ENCODE data around the gene FOXL2NB. TPM values are rescaled to one million over a fixed set of nuclear protein-coding genes. Genes with fewer than 3 reads are reported as not detected.
A peak's percentile ranks its signal among the peaks of the same experiment; 100 is the strongest.

The FOXL2NB gene
- total and polyA plus RNA-seq, 9 donors: 35.8 to 137 (median 68.3) TPM

GRCh38 chr3:138948371-138949001 lies 1.5 kb downstream of the FOXL2NB start:
- Histone ChIP-seq H3K27me3 (no peaks in the 10 kb centered on the region), H3K9me3 (no peaks in the 10 kb centered on the region), H3K36me3 (no peaks in the 10 kb centered on the region), H3K27ac (peak overlapping the region; percentile 87 to 100), H3K4me3 (peak overlapping the region; percentile 75), H3K4me1 (ENCODE audit: insufficient read depth) (peaks cover 10% of the 10 kb centered on the region)
- TF ChIP-seq CTCF (IDR thresholded peaks at IDR 0.05): no peak
- no peak for TF ChIP-seq EP300 (IDR thresholded peaks at IDR 0.05)
- no peak for TF ChIP-seq POLR2A (IDR thresholded peaks at IDR 0.05)
- DNase-seq: no peak
- 10 to 66% (median 17%) methylated on average over 3 of the region's 3 CpGs for WGBS, 3 donors
- intact Hi-C loops (cut with DNase I): loop anchor here in 2 of 4 donors (10.0 kb wide), 3 partner anchors 166 to 376 kb away; no protein-coding TSS in a partner anchor

GRCh38 chr3:138949002-138949418 lies 2.0 kb downstream of the FOXL2NB start:
- 9 to 27% (median 14%) methylated on average over 5 of the region's 5 CpGs for WGBS, 3 donors
- H3K9me3 ChIP-seq: no peaks in the 10 kb centered on the region
- TF ChIP-seq EP300 (IDR thresholded peaks at IDR 0.05): no peak
- no peak for TF ChIP-seq CTCF (IDR thresholded peaks at IDR 0.05)
- no peak for TF ChIP-seq POLR2A (IDR thresholded peaks at IDR 0.05)
- intact Hi-C loops (cut with DNase I): loop anchor here in 2 of 4 donors (10.0 kb wide), 3 partner anchors 166 to 376 kb away; no protein-coding TSS in a partner anchor
- H3K36me3 ChIP-seq: no peaks in the 10 kb centered on the region
- H3K4me3 ChIP-seq: peak overlapping the region; percentile 15
- peak overlapping the region; percentile 87 to 100 for H3K27ac ChIP-seq
- peaks cover 10% of the 10 kb centered on the region for H3K4me1 ChIP-seq (ENCODE audit: insufficient read depth)
- peak; percentile 45 to 68 (median 57) for DNase-seq
- H3K27me3 ChIP-seq: no peaks in the 10 kb centered on the region

GRCh38 chr3:138949445-138950005 lies 2.5 kb downstream of the FOXL2NB start:
- no peak for TF ChIP-seq EP300 (IDR thresholded peaks at IDR 0.05)
- no peak for TF ChIP-seq CTCF (IDR thresholded peaks at IDR 0.05)
- no peak for TF ChIP-seq POLR2A (IDR thresholded peaks at IDR 0.05)
- Histone ChIP-seq H3K27ac (peak overlapping the region; percentile 87 to 100), H3K4me1 (ENCODE audit: insufficient read depth) (peaks cover 10% of the 10 kb centered on the region), H3K4me3 (peak overlapping the region; percentile 23), H3K9me3 (no peaks in the 10 kb centered on the region), H3K27me3 (no peaks in the 10 kb centered on the region), H3K36me3 (no peaks in the 10 kb centered on the region)
- intact Hi-C loops (cut with DNase I): loop anchor here in 2 of 4 donors (10.0 kb wide), 3 partner anchors 165 to 375 kb away; no protein-coding TSS in a partner anchor
- 5 to 11% (median 9%) methylated on average over 23 to 27 of the region's 27 CpGs for WGBS, 3 donors
- peak in 2 of 5 donors; percentile 35 to 57 for DNase-seq

- peak in 4 of 5 donors; percentile 50 to 64 (median 60) for DNase-seq
- intact Hi-C loops (cut with DNase I): no loop called here
- H3K27me3 ChIP-seq: no peaks in the 10 kb centered on the region
- peak overlapping the region; percentile 23 for H3K4me3 ChIP-seq
- H3K36me3 ChIP-seq: no peaks in the 10 kb centered on the region
- 2 to 6% (median 3%) methylated on average over 45 to 53 of the region's 53 CpGs for WGBS, 3 donors
- H3K4me1 ChIP-seq (ENCODE audit: insufficient read depth): peaks cover 10% of the 10 kb centered on the region
- H3K9me3 ChIP-seq: no peaks in the 10 kb centered on the region
- H3K27ac ChIP-seq: peak overlapping the region; percentile 73 to 100
- TF ChIP-seq EP300 (IDR thresholded peaks at IDR 0.05) (no peak), CTCF (IDR thresholded peaks at IDR 0.05) (no peak)
Measured at GRCh38 chr3:138950006-138950644, 3.1 kb downstream of the FOXL2NB start.

Data from ovary (tissue), 9 donors.